H9 (cell line): Measurements from ENCODE around the gene LAGE3. TPM values are rescaled to one million over a fixed set of nuclear protein-coding genes. Genes with fewer than 3 reads are reported as not detected.

ENCODE experiments used
- DNase-seq: peaks from one replicate; pipeline ENCODE4 v3.0.0-alpha.2; 2017
- H2AFZ ChIP-seq: one replicate; pipeline ENCODE4 v1.6.1; 2013; ENCODE audit warnings: mild to moderate bottlenecking, low read length, control low read depth, moderate library complexity
- H2AK5ac ChIP-seq: 2 replicates; pipeline ENCODE4 v1.6.1; 2013; ENCODE audit warnings: low read length, control low read depth, mixed read lengths; ENCODE audit not compliant: insufficient read length
- H2BK120ac ChIP-seq: one replicate; pipeline ENCODE4 v1.6.1; 2013; ENCODE audit warnings: low read depth, mild to moderate bottlenecking, low read length, control low read depth, inconsistent platforms; ENCODE audit not compliant: poor library complexity, severe bottlenecking
- H2BK12ac ChIP-seq: 2 replicates; pipeline ENCODE4 v1.6.1; 2013; ENCODE audit warnings: low read length, control low read depth, mixed read lengths, low read depth; ENCODE audit not compliant: insufficient read length
- H2BK15ac ChIP-seq: 2 replicates; pipeline ENCODE4 v1.6.1; 2013; ENCODE audit warnings: low read depth, low read length, control low read depth
- H2BK20ac ChIP-seq: one replicate; pipeline ENCODE4 v1.6.1; 2013; ENCODE audit warnings: low read depth, mild to moderate bottlenecking, low read length, control low read depth, inconsistent platforms; ENCODE audit not compliant: poor library complexity, severe bottlenecking
- H2BK5ac ChIP-seq: 2 replicates; pipeline ENCODE4 v1.6.1; 2013; ENCODE audit warnings: low read length, control low read depth, mixed read lengths; ENCODE audit not compliant: insufficient read length
- H3K14ac ChIP-seq: 2 replicates; pipeline ENCODE4 v1.6.1; 2013; ENCODE audit warnings: low read length, control low read depth; ENCODE audit not compliant: insufficient read depth
- H3K18ac ChIP-seq: 2 replicates; pipeline ENCODE4 v1.6.1; 2013; ENCODE audit warnings: low read depth, mild to moderate bottlenecking, mixed read lengths, low read length, control low read depth; ENCODE audit not compliant: insufficient read length
- H3K23ac ChIP-seq: 2 replicates; pipeline ENCODE4 v1.6.1; 2013; ENCODE audit warnings: low read length, control low read depth, mixed read lengths, low read depth; ENCODE audit not compliant: insufficient read length
- H3K23me2 ChIP-seq: 2 replicates; pipeline ENCODE4 v1.6.1; 2013; ENCODE audit warnings: low read depth, mild to moderate bottlenecking, mixed read lengths, low read length, control low read depth; ENCODE audit not compliant: insufficient read length, poor library complexity, severe bottlenecking
- H3K27ac ChIP-seq: 2 replicates; pipeline ENCODE4 v1.5.1; 2013; ENCODE audit warnings: low read length, control low read depth, mixed read lengths, low read depth; ENCODE audit not compliant: insufficient read length
- H3K27me3 ChIP-seq: 2 replicates; pipeline ENCODE4 v1.6.1; 2013; ENCODE audit warnings: low read length, control low read depth, inconsistent platforms; ENCODE audit not compliant: insufficient read depth
- H3K4ac ChIP-seq: 2 replicates; pipeline ENCODE4 v1.6.1; 2013; ENCODE audit warnings: low read depth, mild to moderate bottlenecking, control low read depth, inconsistent platforms, low read length, moderate library complexity
- H3K4me1 ChIP-seq: 2 replicates; pipeline ENCODE4 v1.6.1; 2013; ENCODE audit warnings: low read length, control low read depth, inconsistent platforms; ENCODE audit not compliant: insufficient read depth
- H3K4me2 ChIP-seq: 2 replicates; pipeline ENCODE4 v1.6.1; 2013; ENCODE audit warnings: low read length, control low read depth, mixed read lengths; ENCODE audit not compliant: insufficient read length, insufficient read depth
- H3K56ac ChIP-seq: 2 replicates; pipeline ENCODE4 v1.6.1; 2013; ENCODE audit warnings: low read depth, mild to moderate bottlenecking, mixed read lengths, low read length, control low read depth; ENCODE audit not compliant: insufficient read length
- H3K79me1 ChIP-seq: 2 replicates; pipeline ENCODE4 v1.6.1; 2013; ENCODE audit warnings: low read depth, mild to moderate bottlenecking, moderate library complexity, low read length, control low read depth, inconsistent platforms; ENCODE audit not compliant: insufficient read depth, poor library complexity, severe bottlenecking
- H3K79me2 ChIP-seq: 2 replicates; pipeline ENCODE4 v1.6.1; 2013; ENCODE audit warnings: low read length, control low read depth, inconsistent platforms; ENCODE audit not compliant: insufficient read depth
- H3K9ac ChIP-seq: 2 replicates; pipeline ENCODE4 v1.6.1; 2013; ENCODE audit warnings: low read length, control low read depth, mixed read lengths; ENCODE audit not compliant: insufficient read length; ENCODE audit errors: extremely low read depth
- H3K9me3 ChIP-seq: one replicate; pipeline ENCODE4 v1.6.1; 2013; ENCODE audit warnings: low read depth, low read length, inconsistent platforms; ENCODE audit not compliant: control insufficient read depth
- H3T11ph ChIP-seq: one replicate; pipeline ENCODE4 v1.6.1; 2013; ENCODE audit warnings: mild to moderate bottlenecking, low read length, control low read depth, inconsistent platforms
- H4K20me1 ChIP-seq: one replicate; pipeline ENCODE4 v1.6.1; 2013; ENCODE audit not compliant: control insufficient read depth, insufficient read length, insufficient read depth
- H4K5ac ChIP-seq: 2 replicates; pipeline ENCODE4 v1.6.1; 2013; ENCODE audit warnings: low read depth, mild to moderate bottlenecking, mixed read lengths, low read length, control low read depth; ENCODE audit not compliant: insufficient read length
- H4K8ac ChIP-seq: replicated peaks from 2 replicates; pipeline ENCODE4 v1.6.1; 2013; ENCODE audit warnings: low read length, control low read depth, mixed read lengths, low read depth; ENCODE audit not compliant: insufficient read length
- H4K91ac ChIP-seq: 2 replicates; pipeline ENCODE4 v1.6.1; 2013; ENCODE audit warnings: low read depth, mild to moderate bottlenecking, moderate library complexity, mixed read lengths, low read length, control low read depth; ENCODE audit not compliant: insufficient read length
- H3K27ac Mint-ChIP-seq, 3 experiments: 2 replicates in 2 of 3; 3 replicates in 1 of 3; pipeline ENCODE4 v1.8.0; 2020 to 2021; ENCODE audit warnings: mixed read lengths in 3 of 3, mild to moderate bottlenecking in 1 of 3, moderate library complexity in 1 of 3
- H3K27me3 Mint-ChIP-seq: 2 replicates; pipeline ENCODE4 v1.8.0; 2021; ENCODE audit warnings: low read depth, mild to moderate bottlenecking, moderate library complexity, mixed read lengths
- H3K36me3 Mint-ChIP-seq, 3 experiments: 2 replicates in 2 of 3; 3 replicates in 1 of 3; pipeline ENCODE4 v1.8.0; 2020 to 2021; ENCODE audit warnings: low read depth in 3 of 3, mixed read lengths in 3 of 3; ENCODE audit not compliant: insufficient read depth in 1 of 3
- H3K4me1 Mint-ChIP-seq, 2 experiments: 2 replicates each; pipeline ENCODE4 v1.8.0; 2020; ENCODE audit warnings: mixed read lengths in 2 of 2
- H3K4me3 Mint-ChIP-seq, 2 experiments: 2 replicates in 1 of 2; 3 replicates in 1 of 2; pipeline ENCODE4 v1.8.0; 2020 to 2021; ENCODE audit warnings: mild to moderate bottlenecking in 2 of 2, mixed read lengths in 2 of 2, moderate library complexity in 1 of 2
- H3K9me3 Mint-ChIP-seq, 2 experiments: 2 replicates in 1 of 2; 3 replicates in 1 of 2; pipeline ENCODE4 v1.8.0; 2020; ENCODE audit warnings: mild to moderate bottlenecking in 2 of 2, mixed read lengths in 2 of 2, moderate library complexity in 1 of 2
- CTCF ChIP-seq: fragments of 200-600 bp; sonication (generic); conservative IDR thresholded peaks from 3 replicates; pipeline ENCODE4 v1.8.0; 2021; ENCODE audit warnings: antibody characterized with exemption, mild to moderate bottlenecking
- WGBS: extraction: QIAGEN DNeasy Blood & Tissue Kit; methylation state at CpG from one replicate; pipeline ENCODE4 v1.1.7; 2013; ENCODE audit warnings: missing lambda C conversion rate, low lambda C conversion rate, mixed read lengths; ENCODE audit not compliant: insufficient read length; ENCODE audit errors: extremely low coverage; 5-methylcytosine and 5-hydroxymethylcytosine counted together
- total RNA-seq: library from RNA; stranded (reverse); gene quantifications from 2 replicates; pipeline ENCODE4 v1.2.1, GENCODE V29; 2021

LAGE3 gene
- total RNA-seq, 1 experiment from 2014 or later: 32.5 TPM

- H3K4me1 ChIP-seq: no peaks in the 10 kb centered on the region
- H3K9me3 ChIP-seq: peaks cover 27% of the 10 kb centered on the region
- no peak within 1 kb of the TSS for H3K18ac ChIP-seq
- no peak within 1 kb of the TSS for H3K27ac ChIP-seq
- H3K14ac ChIP-seq: no peak within 1 kb of the TSS
- no peak within 1 kb of the TSS for H3T11ph ChIP-seq
- no peak within 1 kb of the TSS for H3K56ac ChIP-seq
- Mint-ChIP-seq H3K36me3 (peaks cover 3 to 14% (median 13%) of the 10 kb centered on the region in 3 experiments; a peak in 6 of 7 replicates), H3K4me3 (peak within 1 kb of the TSS; percentile 74 to 86), H3K9me3 (peaks cover 53 to 70% of the 10 kb centered on the region in 2 experiments), H3K27ac (peak within 1 kb of the TSS; percentile 79 to 96 (median 95); a peak in 5 of 7 replicates), H3K4me1 (peaks cover 3 to 9% of the 10 kb centered on the region in 2 experiments; a peak in 3 of 4 replicates), H3K27me3 (peaks cover 5% of the 10 kb centered on the region; the same call in 1 of the 2 replicates)
- peak within 1 kb of the TSS; percentile 33 for H3K4me2 ChIP-seq
- no peak within 1 kb of the TSS for H2BK5ac ChIP-seq
- no peak for TF ChIP-seq CTCF
- H2BK120ac ChIP-seq: no peak within 1 kb of the TSS
- H2BK12ac ChIP-seq: no peak within 1 kb of the TSS
- H3K9ac ChIP-seq: no peak within 1 kb of the TSS
- no peaks in the 10 kb centered on the region for H3K79me1 ChIP-seq
- no peaks in the 10 kb centered on the region for H3K27me3 ChIP-seq
- no peaks in the 10 kb centered on the region for H3K23me2 ChIP-seq
- H4K5ac ChIP-seq: no peak within 1 kb of the TSS
- no peaks in the 10 kb centered on the region for H4K20me1 ChIP-seq
- H2AFZ ChIP-seq: no peak within 1 kb of the TSS
- no peak within 1 kb of the TSS for H2AK5ac ChIP-seq
- no peaks in the 10 kb centered on the region for H3K79me2 ChIP-seq
- WGBS: no CpG with 5 or more reads among the region's 71 CpGs
- H2BK15ac ChIP-seq: no peak within 1 kb of the TSS
- no peak within 1 kb of the TSS for H4K91ac ChIP-seq
- H3K4ac ChIP-seq: no peak within 1 kb of the TSS
- no peak within 1 kb of the TSS for H3K23ac ChIP-seq
- H2BK20ac ChIP-seq: no peak within 1 kb of the TSS
- DNase-seq: peak; percentile 97
- H4K8ac ChIP-seq: no peak within 1 kb of the TSS
Measured at GRCh38 chrX:154490414-154491083, 11.5 kb upstream of the LAGE3 start, which contains the start of gene SLC10A3. Gene SLC10A3 (minus strand): TSS chrX:154490629. CDS start chrX:154488940, 1,689 bp downstream.
